ENCODE measurements around the gene AGL.
"Not testable (repeated sequence)": the region's sequence is repeated elsewhere in the genome, so short reads cannot be mapped to it uniquely, and the experiment has no call there.

AGL gene

DNA sequence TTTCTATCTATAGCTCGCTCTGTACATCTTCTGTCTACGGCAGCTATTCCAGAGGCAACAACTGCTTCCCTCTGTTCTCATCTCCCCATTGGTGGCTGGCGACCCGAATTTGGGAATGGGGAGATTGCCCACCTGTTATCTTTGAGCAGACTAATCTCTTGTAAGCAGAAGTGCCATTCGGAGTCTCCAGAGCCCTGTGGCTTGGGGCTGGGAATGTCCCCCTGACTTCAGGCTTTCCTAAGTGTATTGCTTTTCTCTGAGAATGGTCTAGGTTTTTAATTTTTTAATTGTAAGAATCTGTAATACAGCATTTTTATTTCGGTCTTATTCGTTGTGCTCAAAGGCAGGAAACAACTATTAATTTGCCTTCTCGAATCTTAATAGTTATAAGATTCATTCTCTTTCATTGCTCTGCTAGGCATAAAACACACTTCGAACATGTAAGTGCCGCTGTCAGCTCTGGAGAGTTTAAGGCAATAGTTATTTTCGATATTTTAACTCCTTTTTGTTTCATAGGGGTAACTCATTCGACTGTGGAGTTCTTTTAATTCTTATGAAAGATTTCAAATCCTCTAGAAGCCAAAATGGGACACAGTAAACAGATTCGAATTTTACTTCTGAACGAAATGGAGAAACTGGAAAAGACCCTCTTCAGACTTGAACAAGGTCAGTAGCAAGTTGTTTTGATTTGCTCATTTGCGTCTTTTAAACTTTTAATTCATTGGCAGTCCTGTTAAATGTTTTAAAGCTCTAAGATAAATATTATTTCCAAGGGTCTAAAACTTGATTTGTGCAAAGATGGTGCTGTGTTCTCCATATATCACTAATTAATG, 514 bp downstream of the AGL start:
- POLR2A ChIA-PET: interaction anchor here (0.6 kb wide), 1 partner anchor 441 kb away, joined by 3 read pairs; no protein-coding TSS in a partner anchor
- CTCF ChIA-PET: interaction anchor here (0.7 to 1.3 kb wide), 2 partner anchors 603 to 611 kb away, joined by 3 read pairs; no protein-coding TSS in a partner anchor
- DNase-seq (ENCODE audit: low read depth, low spot score): no peak
- H3K4me3 ChIP-seq (ENCODE audit: low read depth, low read length): peak overlapping the region; percentile 91
- TF ChIP-seq, protein P1, sequence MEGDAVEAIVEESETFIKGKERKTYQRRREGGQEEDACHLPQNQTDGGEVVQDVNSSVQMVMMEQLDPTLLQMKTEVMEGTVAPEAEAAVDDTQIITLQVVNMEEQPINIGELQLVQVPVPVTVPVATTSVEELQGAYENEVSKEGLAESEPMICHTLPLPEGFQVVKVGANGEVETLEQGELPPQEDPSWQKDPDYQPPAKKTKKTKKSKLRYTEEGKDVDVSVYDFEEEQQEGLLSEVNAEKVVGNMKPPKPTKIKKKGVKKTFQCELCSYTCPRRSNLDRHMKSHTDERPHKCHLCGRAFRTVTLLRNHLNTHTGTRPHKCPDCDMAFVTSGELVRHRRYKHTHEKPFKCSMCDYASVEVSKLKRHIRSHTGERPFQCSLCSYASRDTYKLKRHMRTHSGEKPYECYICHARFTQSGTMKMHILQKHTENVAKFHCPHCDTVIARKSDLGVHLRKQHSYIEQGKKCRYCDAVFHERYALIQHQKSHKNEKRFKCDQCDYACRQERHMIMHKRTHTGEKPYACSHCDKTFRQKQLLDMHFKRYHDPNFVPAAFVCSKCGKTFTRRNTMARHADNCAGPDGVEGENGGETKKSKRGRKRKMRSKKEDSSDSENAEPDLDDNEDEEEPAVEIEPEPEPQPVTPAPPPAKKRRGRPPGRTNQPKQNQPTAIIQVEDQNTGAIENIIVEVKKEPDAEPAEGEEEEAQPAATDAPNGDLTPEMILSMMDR (IDR thresholded peaks at IDR 0.05; ENCODE audit: insufficient read depth, low read length, missing control alignments): no peak

DNA sequence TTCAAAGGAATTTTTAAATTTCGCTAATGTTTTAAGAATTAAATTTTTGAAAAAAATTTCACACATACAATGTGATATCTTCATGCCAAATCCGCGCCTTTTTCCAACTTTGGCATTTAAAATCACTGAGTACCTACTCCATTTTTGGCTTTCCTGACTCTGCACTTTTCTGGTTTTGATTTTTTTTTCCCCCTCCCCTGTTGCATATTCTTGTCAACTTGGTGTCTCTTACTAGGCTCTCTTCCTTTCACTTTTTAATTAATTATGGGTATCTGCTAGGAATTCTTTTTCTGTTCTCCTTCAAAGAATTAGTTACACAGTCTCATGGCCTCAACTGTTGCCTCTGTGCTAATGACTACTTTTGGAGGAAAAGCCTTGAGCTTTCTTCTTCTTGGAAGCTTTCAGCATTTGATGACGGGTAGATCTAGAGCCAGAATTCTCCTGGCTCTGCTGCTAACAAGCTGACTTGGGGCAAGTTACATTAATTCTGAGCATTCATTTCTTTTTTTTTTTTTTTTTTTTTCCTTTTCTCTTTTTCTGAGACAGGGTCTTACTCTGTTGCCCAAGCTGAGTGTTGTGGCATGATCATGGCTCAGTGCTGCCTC, 1.8 kb downstream of the AGL start:
- no peak for DNase-seq (ENCODE audit: low read depth, low spot score)
- ChIA-PET CTCF (no interaction called here), POLR2A (interaction anchor here (0.6 kb wide), 1 partner anchor 11 kb away, joined by 3 read pairs; no protein-coding TSS in a partner anchor)
- TF ChIP-seq, protein P1 (IDR thresholded peaks at IDR 0.05; ENCODE audit: insufficient read depth, low read length, missing control alignments): no peak
- no peak overlapping the region for H3K4me3 ChIP-seq (ENCODE audit: low read depth, low read length)

DNA sequence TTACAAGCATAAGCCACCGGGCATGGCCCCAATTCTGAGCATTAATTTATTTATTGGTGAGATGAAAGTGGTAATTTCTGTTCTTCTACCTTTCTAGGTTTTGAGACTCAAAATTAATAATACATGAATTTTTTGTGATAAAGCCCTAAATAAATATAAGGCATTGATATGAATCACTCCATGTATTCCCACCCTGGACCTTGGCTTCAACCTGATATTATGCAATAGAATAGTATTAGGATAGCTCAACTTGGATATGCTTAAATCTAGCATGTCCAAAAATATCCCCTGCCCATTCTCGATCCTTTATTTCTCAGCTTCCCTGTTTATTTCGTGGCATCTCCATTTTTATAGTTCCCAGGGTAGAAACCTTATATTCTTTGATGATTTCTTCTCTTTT, 2.5 kb downstream of the AGL start:
- ChIA-PET POLR2A (interaction anchor here (0.6 kb wide), 1 partner anchor 11 kb away, joined by 3 read pairs; no protein-coding TSS in a partner anchor), CTCF (no interaction called here)
- H3K4me3 ChIP-seq (ENCODE audit: low read depth, low read length): no peak overlapping the region
- TF ChIP-seq, protein P1 (IDR thresholded peaks at IDR 0.05; ENCODE audit: insufficient read depth, low read length, missing control alignments): no peak
- DNase-seq (ENCODE audit: low read depth, low spot score): no peak

DNA sequence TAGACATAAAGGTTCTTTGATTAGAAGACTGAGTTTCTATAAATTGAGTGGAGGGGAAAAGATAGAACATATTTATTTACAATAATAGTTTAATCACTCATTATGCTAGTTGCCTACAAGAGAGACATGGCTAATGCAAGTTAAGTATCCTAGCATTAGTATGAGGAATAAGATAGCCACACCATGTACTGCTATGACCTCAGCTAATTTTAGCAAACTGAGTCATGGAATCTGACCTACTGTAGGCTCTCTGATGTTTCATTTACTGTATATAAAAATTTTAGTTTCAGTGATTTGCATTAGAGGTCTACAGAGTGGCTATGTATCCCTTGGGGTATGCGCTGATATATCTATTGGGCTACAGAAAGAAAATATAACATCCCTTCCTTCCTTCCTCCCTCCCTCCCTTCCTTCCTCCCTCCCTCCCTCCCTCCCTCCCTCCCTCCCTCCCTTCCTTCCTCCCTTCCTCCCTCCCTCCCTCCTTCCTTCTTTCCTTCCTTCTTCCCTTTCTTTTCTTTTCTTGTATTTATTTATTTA, 5.8 kb downstream of the AGL start:
- ChIA-PET CTCF (interaction anchor here (1.4 kb wide), 1 partner anchor 13 kb away, joined by 4 read pairs; no protein-coding TSS in a partner anchor), POLR2A (no interaction called here)
- TF ChIP-seq, protein P1 (IDR thresholded peaks at IDR 0.05; ENCODE audit: insufficient read depth, low read length, missing control alignments): no peak
- H3K4me3 ChIP-seq (ENCODE audit: low read depth, low read length): no peak overlapping the region
- no peak for DNase-seq (ENCODE audit: low read depth, low spot score)

DNA sequence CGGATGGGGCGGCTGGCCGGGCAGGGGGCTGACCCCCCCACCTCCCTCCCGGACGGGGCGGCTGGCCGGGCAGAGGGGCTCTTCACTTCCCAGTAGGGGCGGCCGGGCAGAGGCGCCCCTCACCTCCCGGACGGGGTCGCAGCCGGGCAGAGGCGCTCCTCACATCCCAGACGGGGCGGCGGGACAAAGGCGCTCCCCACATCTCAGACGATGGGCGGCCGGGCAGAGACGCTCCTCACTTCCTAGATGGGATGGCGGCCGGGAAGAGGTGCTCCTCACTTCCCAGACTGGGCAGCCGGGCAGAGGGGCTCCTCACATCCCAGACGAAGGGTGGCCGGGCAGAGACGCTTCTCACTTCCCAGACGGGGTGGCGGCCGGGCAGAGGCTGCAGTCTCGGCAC, 6.9 kb downstream of the AGL start:
- DNase-seq (ENCODE audit: low read depth, low spot score); POLR2A ChIA-PET; CTCF ChIA-PET; H3K4me3 ChIP-seq (ENCODE audit: low read depth, low read length): not testable (repeated sequence)

DNA sequence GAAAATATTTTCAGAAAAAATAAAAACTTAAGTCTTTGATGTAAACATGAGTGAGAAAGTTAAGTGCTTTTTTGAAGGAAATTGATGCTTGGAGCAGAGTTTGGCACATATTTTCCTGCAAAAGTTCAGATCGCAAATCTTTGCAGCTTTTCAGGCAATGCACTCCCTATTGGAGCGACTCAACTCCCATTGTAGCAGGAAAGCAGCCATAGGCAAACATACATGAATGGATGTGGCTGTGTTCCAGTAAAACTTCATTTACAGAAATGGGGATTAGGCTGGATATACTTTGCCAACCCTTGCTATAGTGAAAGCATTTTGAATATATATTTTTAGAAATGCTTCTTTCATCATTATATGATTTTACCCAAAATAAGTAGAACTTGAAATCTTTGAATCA, 8.1 kb downstream of the AGL start:
- H3K4me3 ChIP-seq (ENCODE audit: low read depth, low read length): no peak overlapping the region
- CTCF ChIA-PET: no interaction called here
- POLR2A ChIA-PET: no interaction called here
- TF ChIP-seq, protein P1 (IDR thresholded peaks at IDR 0.05; ENCODE audit: insufficient read depth, low read length, missing control alignments): no peak
- DNase-seq (ENCODE audit: low read depth, low spot score): no peak
